ENCODE results near the gene MYL12B.
A peak's percentile ranks its signal among the peaks of the same experiment; 100 is the strongest.

Gene MYL12B

DNA sequence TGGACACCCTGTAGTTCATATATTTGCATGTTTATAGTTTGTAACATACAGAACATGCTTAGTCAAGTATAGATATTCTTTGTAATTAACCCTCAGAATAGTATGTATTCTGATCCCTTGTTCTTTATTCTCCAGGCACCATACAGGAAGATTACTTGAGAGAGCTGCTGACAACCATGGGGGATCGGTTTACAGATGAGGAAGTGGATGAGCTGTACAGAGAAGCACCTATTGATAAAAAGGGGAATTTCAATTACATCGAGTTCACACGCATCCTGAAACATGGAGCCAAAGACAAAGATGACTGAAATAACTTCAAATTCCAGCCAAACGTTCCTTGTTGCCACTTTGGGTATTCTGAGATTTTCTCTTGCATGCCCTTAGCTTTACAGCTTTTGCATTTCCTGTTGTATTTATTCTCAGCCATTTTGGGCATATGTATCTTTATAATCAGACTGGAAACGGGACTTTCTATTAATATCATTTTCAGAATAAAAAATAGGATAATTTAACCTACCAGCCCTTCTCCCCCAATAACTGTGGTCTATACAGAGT, 6.2 kb upstream of the MYL12B start:
- in situ Hi-C loops (cut with HindIII; ENCODE audit: low pct_unique_long_range_greater_than_20kb, low sequenced_read_pairs), result no loop called here
- no peak for DNase-seq (ENCODE audit: low read depth in 1 of 2, low spot score in 1 of 2)
- no peak for TF ChIP-seq JUND (IDR thresholded peaks at IDR 0.05; ENCODE audit: low read depth)

DNA sequence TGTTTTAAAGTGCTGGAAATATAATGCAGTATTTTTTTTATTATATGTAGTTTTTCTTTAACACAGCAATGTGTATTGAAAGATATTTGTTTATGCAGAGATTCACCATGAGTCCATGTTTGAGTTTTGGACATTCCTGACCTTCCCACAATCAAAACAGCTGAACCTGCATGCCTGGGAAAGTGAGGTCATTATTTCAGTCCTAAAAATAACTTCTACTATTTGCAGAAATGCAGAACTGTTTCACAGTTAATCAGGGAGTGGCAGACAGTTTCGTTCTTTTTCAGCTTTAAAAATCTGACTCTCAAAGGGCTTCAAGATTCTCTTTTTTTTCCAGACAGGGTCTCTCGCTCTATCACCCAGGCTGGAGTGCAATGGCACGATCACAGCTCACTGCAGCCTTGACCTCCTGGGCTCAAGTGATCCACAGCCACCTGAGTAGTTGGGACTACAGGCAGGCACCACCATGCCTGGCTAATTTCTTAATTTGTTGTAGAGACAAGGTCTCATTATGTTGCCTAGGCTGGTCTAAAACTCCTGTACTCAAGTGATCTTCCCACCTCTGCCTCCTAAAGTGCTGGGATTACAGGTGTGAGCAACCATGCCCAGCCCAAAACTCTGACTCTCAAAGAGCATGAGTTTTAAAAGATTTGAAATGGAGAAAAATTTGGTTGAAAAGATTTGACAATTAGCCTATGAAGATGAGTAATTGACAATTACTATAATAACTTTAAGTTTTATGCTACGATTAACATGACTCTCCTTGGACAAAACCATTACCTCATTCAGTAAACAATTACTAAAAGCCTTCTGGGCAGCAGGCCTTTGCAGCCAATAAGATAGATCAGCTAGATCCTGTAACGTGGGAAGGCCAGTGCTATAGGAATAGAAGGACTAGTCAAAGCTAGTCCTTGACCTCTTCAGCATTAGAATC, 5.0 kb upstream of the MYL12B start:
- peak; percentile 55; the same call in 1 of the 2 replicates for TF ChIP-seq JUND (IDR thresholded peaks at IDR 0.05; ENCODE audit: low read depth)
- peak in 1 of 2 experiments; percentile 71 for DNase-seq (ENCODE audit: low read depth in 1 of 2, low spot score in 1 of 2)
- in situ Hi-C loops (cut with HindIII; ENCODE audit: low pct_unique_long_range_greater_than_20kb, low sequenced_read_pairs), result no loop called here

DNA sequence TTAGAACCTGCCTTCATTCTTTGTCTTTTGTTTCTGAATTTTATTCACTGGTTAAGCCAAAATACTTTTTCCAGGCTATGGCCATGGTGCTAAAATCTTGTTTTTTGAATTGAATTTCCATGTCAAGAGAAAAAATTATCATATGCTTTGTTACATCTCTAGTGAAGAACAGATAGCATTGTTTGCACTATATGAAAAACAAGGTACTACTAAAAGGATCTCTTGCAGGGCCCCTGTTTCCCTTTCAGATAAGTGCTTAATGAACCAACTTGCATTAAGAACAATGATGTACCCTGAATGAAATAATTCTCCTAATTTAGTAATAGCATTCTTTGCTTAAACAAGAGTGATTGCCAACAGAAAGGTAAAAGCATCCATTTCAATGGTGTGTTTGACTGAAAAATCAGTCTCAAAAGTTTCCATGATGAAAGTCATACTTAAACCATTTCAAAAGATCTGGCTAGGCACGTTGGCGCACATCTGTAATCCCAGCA, 4.3 kb upstream of the MYL12B start:
- in situ Hi-C loops (cut with HindIII; ENCODE audit: low pct_unique_long_range_greater_than_20kb, low sequenced_read_pairs), result no loop called here
- DNase-seq (ENCODE audit: low read depth in 1 of 2, low spot score in 1 of 2), result no peak

DNA sequence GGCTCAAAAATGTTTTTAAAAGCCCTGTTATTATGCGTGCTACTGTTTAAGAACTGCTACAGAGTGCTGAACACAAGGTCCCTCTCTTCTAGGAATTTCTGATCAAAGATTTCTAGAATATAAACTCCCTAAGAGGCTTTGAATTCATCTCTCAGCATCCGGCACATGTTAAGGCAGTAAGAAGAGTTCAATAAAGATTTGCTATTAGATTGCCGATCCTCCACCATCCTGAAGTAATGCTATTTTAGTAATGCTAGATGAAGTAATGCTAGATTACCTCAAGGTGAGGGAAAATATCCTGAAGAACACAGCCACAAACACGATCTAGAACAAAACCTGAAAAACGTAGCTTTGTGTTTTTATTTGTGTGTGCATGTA, 949 bp upstream of the MYL12B start:
- in situ Hi-C loops (cut with HindIII; ENCODE audit: low pct_unique_long_range_greater_than_20kb, low sequenced_read_pairs), result no loop called here
- TF ChIP-seq JUND (IDR thresholded peaks at IDR 0.05; ENCODE audit: low read depth), result no peak

More for the DNA sequence above, 4.3 kb upstream of the MYL12B start:
- no peak for TF ChIP-seq JUND (IDR thresholded peaks at IDR 0.05; ENCODE audit: low read depth)

DNA sequence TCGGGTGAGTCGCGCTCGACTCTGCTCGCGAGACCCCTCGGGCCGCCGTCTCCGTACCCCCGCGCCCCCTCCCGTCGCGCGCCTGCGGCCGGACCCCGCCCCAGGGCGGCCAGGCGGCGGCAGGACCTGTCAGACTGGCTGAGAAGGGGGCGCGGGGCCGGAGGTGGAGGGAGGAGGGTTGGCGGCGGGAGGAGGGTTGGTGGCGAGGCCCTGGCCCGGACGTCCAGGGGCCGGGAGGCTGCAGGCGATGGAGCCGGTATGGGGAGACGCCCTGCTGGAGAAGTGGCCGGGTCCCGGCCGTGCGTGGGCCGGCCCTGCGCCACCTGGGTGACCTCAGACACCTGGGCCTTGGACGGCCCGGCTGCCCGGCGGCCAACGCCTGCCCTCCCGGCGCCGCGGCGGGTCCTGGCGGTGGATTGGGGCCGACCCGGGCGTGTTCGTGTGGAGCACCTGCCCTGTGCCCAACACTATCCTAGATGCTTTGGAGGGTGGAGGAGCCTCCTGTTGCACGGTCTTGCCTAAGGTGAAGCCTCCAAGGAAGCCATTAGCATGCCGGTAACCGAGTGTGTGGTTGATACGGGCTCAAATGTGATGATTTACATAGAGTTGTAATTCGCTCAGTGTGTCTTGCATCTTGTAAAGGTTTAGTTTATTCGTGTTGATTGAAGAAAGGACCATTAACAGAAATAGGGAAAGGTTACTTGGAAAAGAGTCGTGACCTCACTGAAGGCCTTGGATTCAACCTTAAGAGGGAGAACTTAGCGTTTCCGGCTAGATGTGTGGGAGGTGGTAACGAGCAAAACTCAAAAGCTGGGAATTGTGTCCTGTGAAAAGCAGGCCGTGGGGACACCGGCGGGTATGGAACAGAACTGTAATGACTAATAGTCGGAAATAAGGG, 550 bp downstream of the MYL12B start:
- no peak for DNase-seq (ENCODE audit: low read depth in 1 of 2, low spot score in 1 of 2)
- in situ Hi-C loops (cut with HindIII; ENCODE audit: low pct_unique_long_range_greater_than_20kb, low sequenced_read_pairs), result no loop called here
- no peak for TF ChIP-seq JUND (IDR thresholded peaks at IDR 0.05; ENCODE audit: low read depth)

More for the DNA sequence above, 949 bp upstream of the MYL12B start:
- DNase-seq (ENCODE audit: low read depth in 1 of 2, low spot score in 1 of 2), result no peak

DNA sequence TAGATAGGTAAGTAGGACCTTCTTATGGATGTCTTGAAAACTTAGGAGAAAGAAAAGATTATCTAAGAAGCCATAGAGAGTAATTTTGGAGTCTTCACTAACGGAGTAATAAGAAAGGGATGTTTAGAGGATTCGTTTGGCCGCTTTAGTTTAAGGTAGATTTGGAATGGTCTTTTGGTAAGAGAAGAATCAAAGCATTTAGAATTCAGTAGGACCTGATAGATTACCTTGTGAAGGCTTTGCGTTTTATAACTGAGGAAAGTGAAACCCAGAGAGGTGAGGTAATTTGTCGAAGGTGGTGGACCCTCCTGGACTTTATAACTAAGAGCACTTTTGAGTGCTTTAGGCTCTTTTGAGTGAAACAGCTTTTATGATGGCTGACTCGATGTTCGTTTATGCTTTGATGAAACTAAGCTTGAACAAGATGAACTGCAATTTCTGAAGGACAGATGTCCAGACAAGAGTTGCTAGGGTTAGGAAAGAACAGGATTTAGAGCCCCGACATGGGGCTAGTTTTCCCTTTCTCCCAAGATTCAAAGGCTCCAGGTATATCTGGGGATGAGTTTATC, 1.3 kb downstream of the MYL12B start:
- no peak for TF ChIP-seq JUND (IDR thresholded peaks at IDR 0.05; ENCODE audit: low read depth)
- no peak for DNase-seq (ENCODE audit: low read depth in 1 of 2, low spot score in 1 of 2)
- in situ Hi-C loops (cut with HindIII; ENCODE audit: low pct_unique_long_range_greater_than_20kb, low sequenced_read_pairs), result no loop called here

DNA sequence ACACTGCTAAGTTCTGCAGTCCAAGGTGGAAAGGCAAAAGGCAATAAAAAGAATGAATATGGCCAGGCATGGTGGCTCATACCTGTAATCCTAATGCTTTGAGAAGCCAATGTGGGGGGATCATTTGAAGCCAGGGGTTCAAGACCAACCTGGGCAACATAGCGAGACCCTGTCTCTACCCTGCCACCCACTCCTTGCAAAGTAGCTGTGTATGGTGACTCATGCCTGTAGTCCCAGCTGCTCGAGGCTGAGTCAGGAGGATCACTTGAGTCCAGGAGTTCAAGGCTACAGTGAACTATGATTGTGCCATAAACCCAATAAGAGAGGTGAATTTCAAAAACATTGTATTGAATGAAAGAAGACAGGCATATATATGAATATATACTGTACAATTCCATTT, 2.4 kb downstream of the MYL12B start:
- no peak for DNase-seq (ENCODE audit: low read depth in 1 of 2, low spot score in 1 of 2)
- in situ Hi-C loops (cut with HindIII; ENCODE audit: low pct_unique_long_range_greater_than_20kb, low sequenced_read_pairs), result no loop called here
- TF ChIP-seq JUND (IDR thresholded peaks at IDR 0.05; ENCODE audit: low read depth), result no peak

DNA sequence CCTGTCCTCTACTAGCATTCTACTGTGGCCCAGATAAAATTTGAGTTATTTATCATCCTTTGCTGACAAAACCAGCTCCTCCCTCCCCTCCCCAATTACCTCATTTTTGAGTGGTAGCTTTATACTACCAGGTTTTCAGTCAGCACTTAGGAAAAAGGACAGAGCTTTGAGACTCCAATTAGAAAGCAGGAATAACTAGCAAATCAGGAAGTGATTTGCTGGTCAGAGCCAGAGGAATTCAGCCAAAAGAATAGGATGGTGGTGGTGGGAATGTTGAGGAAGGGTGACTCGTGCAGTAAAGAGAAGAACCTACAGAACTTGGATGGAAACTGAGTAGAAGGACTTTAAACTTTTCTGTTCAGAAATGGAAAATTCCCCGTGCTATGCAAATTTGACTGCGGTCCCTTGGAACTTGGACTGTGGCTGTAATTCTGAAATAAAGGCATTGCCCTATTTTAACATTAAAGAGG, 3.7 kb downstream of the MYL12B start:
- in situ Hi-C loops (cut with HindIII; ENCODE audit: low pct_unique_long_range_greater_than_20kb, low sequenced_read_pairs), result no loop called here
- TF ChIP-seq JUND (IDR thresholded peaks at IDR 0.05; ENCODE audit: low read depth), result no peak
- peak in 1 of 2 experiments; percentile 52 for DNase-seq (ENCODE audit: low read depth in 1 of 2, low spot score in 1 of 2)

DNA sequence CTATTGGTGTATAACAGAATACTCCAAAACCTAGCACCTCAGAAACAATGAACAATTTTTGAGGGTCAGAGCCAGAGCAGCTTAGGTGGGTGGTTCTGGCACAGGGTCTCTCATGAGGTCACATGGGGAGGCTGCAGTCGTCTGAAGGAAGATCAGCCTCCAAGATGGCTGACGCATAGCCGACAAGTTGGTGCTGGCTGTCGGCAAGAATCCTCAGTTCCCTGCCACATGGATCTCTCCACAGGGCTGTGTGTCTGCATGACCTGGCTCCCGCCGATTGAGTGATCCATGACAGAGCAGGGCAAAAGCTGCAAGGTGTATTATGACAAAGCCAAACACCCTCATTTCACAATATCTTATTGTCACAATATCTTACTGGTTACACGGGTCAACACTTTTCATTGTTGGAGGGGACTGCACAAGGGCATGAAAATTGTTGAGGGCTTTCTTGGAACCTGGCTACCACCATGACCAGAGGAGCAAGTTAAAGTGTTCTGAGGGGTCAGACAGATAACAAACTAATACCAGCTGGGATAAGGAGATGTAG, 4.2 kb downstream of the MYL12B start:
- no peak for DNase-seq (ENCODE audit: low read depth in 1 of 2, low spot score in 1 of 2)
- in situ Hi-C loops (cut with HindIII; ENCODE audit: low pct_unique_long_range_greater_than_20kb, low sequenced_read_pairs), result no loop called here
- no peak for TF ChIP-seq JUND (IDR thresholded peaks at IDR 0.05; ENCODE audit: low read depth)

DNA sequence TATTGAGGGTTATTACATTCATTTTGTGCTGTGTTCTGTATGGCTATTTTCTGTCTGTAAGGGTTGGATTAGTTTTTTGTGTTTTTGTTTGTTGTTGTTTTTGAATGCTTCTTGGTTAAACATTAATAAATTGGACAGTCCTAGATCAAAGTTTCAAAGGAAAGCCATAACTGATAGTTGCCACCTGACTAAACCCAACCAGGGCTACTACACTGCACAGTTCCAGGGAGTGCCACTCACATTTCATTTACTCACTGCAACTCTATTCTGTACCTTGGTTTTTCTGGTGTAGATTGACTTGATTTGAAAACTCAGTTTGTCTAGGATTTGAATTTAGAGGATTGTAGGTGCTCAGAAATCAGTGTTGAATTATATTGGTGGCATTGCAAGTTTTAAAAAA, 6.4 kb downstream of the MYL12B start:
- no peak for DNase-seq (ENCODE audit: low read depth in 1 of 2, low spot score in 1 of 2)
- in situ Hi-C loops (cut with HindIII; ENCODE audit: low pct_unique_long_range_greater_than_20kb, low sequenced_read_pairs), result no loop called here
- TF ChIP-seq JUND (IDR thresholded peaks at IDR 0.05; ENCODE audit: low read depth), result no peak

DNA sequence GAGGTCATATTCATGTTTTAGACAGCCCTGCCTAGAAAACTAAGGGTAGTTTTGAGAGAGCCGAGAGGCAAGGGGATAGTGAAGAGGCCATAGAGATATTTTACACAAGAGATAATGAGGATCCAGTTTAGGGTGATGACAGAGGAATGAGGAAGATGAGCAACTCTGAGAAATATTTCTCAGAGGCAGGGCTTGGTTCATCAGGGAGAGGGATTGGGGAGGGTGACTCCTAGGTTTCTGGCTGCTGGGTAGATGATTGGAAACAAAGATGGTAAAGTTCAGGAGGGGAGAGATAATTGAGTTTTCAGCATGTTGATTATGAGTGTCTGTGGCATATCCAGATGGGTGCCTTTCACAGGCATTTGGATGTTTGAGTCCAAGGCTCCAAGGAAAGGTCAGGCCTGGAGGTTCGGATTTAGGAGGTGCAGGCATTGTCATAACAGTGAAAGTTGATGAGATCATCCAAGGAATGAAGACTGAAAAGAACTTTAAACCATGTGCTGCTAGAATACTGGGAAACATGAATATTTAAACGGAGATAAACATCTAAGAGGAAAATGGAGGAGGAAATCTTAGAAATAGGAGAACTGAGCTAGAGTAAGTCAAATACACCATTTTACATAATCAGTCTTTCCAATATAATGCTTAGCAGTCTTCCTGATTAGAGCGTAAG, 7.4 kb downstream of the MYL12B start:
- no peak for TF ChIP-seq JUND (IDR thresholded peaks at IDR 0.05; ENCODE audit: low read depth)
- DNase-seq (ENCODE audit: low read depth in 1 of 2, low spot score in 1 of 2), result no peak
- in situ Hi-C loops (cut with HindIII; ENCODE audit: low pct_unique_long_range_greater_than_20kb, low sequenced_read_pairs), result no loop called here

Data from T47D (cell line).